Kidney capillary endothelial cell (primary cell): Measurements from ENCODE around the gene FKBP8.

Experiments
- DNase-seq: peaks from one replicate; pipeline ENCODE4 v3.0.0-alpha.2; 2018; ENCODE audit warnings: low spot score

The FKBP8 gene

GRCh38 chr19:18521692-18522123 is 21.7 kb downstream of the FKBP8 start, which contains the start of gene ELL:
Gene ELL, minus strand, starts transcription at chr19:18522070. Its CDS starts 15 bp downstream, at chr19:18522055.
- no peak for DNase-seq

- no peak for DNase-seq
Measured at GRCh38 chr19:18520848-18521691, 22.3 kb downstream of the FKBP8 start.

GRCh38 chr19:18519962-18520847 is 23.2 kb downstream of the FKBP8 start:
- DNase-seq: peak; percentile 78

- DNase-seq: no peak
Measured at GRCh38 chr19:18518639-18519038, 24.7 kb downstream of the FKBP8 start.

- no peak for DNase-seq
Measured at GRCh38 chr19:18517606-18518005, 25.8 kb downstream of the FKBP8 start.

- DNase-seq: no peak
Measured at GRCh38 chr19:18515959-18516358, 27.4 kb downstream of the FKBP8 start.

- DNase-seq: peak; percentile 67
Measured at GRCh38 chr19:18514800-18515682, 28.3 kb downstream of the FKBP8 start.

GRCh38 chr19:18513868-18514267 is 29.5 kb downstream of the FKBP8 start:
- DNase-seq: no peak

- no peak for DNase-seq
Measured at GRCh38 chr19:18510216-18510615, 33.2 kb downstream of the FKBP8 start.

GRCh38 chr19:18508585-18508984 is 34.8 kb downstream of the FKBP8 start:
- no peak for DNase-seq

- DNase-seq: no peak
Measured at GRCh38 chr19:18507727-18508440, 35.5 kb downstream of the FKBP8 start.

- DNase-seq: no peak
Measured at GRCh38 chr19:18507021-18507726, 36.2 kb downstream of the FKBP8 start.

GRCh38 chr19:18506101-18506930 is 37.1 kb downstream of the FKBP8 start:
- no peak for DNase-seq

- DNase-seq: no peak
Measured at GRCh38 chr19:18504886-18505610, 38.3 kb downstream of the FKBP8 start.

GRCh38 chr19:18503971-18504885 is 39.1 kb downstream of the FKBP8 start:
- no peak for DNase-seq

- DNase-seq: no peak
Measured at GRCh38 chr19:18503337-18503970, 39.9 kb downstream of the FKBP8 start.

- DNase-seq: no peak
Measured at GRCh38 chr19:18502638-18503294, 40.6 kb downstream of the FKBP8 start.
